Activated CD4-positive, alpha-beta T cell treated with anti-CD3 and anti-CD28 coated beads, Interleukin-2, amount 50 U/mL, for 48 hours (primary cell): ENCODE data around the gene RPL27.
A peak's percentile ranks its signal among the peaks of the same experiment; 100 is the strongest.

Experiments used
- DNase-seq, 2 experiments: peaks; one replicate each; pipeline ENCODE4 v3.0.0-alpha.2; 2020

RPL27 gene

DNA sequence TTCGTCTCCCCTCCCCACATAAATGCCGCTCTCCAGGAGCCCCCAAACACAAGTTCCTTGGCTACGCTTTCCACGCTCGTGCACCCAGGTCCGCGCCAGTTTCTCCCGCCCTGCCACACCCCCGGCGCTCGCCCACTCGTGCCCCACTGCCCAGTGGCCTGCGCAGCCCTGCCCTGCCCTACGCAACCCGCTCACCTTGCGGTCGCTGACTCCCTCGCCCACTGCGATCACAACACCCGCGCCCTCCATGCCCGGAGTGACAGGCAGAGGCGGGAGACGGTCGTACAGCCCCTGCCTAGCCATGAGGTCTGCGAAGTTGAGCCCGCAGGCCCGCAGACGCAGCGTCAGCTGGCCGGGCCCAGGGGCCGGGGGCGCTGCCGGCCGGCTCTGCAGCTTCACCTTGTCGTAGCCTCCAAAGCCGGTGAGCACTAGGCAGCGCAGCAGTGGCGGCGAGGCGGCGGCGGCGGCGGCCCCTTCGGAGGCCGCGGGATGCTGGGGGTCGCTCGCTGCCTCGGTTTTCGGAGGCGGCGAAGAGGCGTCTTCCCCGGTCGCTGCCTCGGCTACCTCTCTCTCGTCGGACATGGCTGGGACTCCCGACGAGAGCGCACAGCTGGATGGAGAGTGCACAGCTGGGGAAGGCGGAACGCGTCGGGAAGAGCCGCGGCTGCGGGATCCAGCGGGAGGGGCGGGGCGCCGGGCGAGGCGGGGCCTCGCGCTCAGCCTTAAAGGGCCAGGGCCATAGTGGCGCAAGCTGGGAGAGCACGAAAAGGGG, 23.7 kb downstream of the RPL27 start, which contains the start of gene VAT1:
VAT1 (minus strand) TSS at position 645 of the 772 bp plus-strand sequence; CDS start at position 582, 63 bp downstream.
- DNase-seq, result peak; percentile 72 to 78

DNA sequence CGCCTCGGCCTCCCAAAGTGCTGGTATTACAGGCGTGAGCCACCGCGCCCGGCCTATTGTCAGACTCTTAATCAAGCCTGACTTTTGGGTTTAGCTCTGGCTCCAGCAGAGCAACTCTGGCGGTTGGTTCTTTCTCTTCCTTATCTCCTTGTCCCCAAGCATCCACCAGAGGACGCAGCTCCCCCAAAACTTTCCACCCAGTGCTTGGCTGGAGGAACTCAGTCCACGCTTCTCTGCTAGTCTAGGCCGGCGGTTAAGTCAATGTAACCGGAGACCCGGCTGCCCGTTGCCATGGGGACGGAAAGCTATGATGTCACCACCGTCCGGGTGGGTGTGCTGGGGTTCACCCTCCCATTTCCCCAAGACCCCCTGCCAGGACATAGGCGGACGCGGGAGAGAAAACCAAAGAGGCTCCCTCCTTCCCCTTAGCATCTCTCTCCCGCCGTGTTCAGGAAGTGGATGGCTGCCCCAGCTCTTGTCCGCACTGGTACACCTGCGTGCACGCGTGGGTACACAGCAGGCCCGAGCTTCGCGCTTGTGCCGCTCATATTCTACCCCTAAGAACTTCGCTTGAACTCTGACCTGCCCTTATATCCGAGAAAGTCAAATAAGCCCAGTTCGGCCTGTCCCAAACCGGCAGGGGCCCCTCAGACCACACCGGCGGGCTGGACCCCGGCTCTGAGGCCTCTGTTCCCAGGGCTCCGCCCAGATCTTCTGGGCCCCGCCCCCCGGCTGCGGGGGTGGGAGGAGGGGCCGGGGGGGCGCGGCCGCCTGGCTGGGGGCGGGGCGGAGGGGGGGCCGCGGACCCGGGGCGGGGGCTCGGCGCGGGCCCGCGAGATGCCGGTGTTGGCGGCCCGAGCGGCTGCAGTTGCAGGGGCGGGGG, 26.4 kb downstream of the RPL27 start, which contains the start of gene RND2:
RND2 (plus strand) TSS at position 825 of the 883 bp plus-strand sequence. CDS start 117 bp downstream, outside the sequence.
- DNase-seq, result peak; percentile 76 to 83

- DNase-seq, result no peak
Measured at GRCh38 chr17:43025290-43025657, 27.1 kb downstream of the RPL27 start.

DNA sequence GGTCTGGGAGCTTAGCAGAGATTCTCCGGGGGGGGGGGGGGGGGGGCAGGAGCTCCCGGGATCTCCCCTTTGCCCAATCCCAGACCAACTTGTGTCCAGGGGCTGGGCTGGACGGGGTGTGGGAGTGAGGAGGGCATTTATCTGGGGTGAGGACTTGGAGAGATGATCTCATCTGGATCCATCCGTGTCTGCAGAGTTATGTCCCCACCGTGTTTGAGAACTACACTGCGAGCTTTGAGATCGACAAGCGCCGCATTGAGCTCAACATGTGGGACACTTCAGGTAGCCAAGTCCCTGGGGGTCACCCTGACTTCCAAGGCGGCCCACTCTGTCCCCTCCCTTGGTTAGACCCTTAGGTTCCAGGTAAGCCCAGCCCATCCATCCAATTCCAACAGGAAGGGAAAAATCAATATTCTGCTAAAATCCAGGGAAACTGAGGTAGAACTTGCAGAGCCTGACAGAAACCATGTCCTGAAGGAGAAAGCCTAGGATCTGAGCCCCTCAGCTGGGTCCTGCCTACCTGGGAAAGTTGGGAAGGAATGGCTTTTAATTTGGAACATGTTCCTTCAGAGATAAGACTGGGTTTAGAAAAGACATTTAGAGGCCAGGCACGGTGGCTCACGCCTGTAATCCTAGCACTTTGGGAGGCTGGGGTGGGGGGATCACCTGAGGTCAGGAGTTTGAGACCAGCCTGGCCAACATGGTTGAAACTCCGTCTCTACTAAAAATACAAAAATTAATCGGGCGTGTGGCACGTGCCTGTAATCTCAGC, 27.7 kb downstream of the RPL27 start:
- DNase-seq, result no peak

DNA sequence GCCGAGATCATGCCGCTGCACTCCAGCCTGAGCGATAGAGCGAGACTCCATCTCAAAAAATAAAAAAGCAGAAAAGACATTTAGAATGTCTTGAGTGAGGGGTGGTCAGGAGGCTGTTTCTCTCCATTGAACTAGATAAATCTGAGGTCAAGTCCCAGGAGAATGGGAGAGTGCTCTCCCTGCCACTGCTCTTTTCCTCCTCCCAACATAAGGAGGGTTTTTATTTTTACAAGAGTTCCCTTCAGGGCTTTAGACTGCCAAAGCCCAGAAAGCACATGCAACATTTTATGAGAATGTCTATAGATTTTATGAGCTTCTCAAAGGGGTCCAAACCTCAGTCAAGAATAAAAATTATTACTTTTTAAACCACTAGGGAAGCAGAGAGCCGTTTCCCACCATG, 28.4 kb downstream of the RPL27 start:
- no peak for DNase-seq

GRCh38 chr17:43027091-43028032, 29.1 kb downstream of the RPL27 start:
- no peak for DNase-seq

DNA sequence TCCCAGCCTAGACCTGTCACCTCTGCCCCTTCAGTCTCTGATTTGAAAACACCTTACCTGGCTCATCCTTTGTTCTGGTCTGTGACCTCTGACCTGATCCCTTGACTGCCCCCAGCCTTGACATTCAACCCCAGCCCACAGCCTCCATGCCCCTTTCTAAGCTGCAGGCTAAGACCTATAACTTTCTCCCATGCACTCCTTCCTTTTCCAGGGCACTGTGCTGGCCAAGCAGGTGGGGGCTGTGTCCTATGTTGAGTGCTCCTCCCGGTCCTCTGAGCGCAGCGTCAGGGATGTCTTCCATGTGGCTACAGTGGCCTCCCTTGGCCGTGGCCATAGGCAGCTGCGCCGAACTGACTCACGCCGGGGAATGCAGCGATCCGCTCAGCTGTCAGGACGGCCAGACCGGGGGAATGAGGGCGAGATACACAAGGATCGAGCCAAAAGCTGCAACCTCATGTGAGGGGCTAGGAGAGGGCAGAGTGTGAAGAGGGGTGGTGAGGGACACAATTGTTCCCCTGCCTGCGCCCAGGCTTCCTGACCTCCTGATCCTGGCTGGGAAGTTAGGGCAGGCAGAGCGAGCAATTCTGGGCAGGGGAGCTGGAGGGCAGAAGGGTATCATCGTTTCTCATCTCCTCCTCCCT, 30.1 kb downstream of the RPL27 start:
- DNase-seq, result no peak

DNA sequence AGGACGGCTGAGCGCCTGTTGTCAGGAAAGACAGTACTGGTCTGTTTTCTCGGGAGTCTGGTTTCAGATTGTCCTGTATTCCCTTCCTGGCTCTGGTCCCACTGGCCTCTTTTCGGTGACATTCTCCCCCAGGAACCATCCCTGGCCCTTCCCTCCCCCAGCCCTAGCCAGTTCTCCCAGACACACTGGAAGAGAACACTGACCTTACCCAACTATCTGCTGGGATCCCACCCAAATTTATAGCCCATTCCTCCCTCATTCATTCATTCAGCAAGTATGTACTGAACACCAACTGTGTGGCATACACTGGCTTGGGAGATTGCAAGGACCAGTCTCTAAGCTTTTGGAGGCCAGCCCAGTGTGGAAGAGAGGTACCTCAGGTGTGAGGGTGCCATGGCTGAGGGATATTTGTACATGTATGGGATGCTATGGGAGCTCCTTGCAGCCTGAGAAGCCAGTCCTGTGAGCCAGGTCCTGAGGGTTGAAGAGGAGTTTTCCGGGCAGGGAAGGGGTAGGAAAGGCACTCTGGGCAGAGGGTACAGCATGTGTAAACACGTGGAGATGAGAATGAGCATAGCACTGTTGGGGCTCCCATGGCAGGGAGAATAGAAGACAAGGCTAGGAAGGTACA, 32.0 kb downstream of the RPL27 start:
- DNase-seq, result no peak

GRCh38 chr17:43031666-43032065, 33.4 kb downstream of the RPL27 start:
- no peak for DNase-seq

- no peak for DNase-seq
Measured at GRCh38 chr17:43033948-43034881, 36.0 kb downstream of the RPL27 start.

DNA sequence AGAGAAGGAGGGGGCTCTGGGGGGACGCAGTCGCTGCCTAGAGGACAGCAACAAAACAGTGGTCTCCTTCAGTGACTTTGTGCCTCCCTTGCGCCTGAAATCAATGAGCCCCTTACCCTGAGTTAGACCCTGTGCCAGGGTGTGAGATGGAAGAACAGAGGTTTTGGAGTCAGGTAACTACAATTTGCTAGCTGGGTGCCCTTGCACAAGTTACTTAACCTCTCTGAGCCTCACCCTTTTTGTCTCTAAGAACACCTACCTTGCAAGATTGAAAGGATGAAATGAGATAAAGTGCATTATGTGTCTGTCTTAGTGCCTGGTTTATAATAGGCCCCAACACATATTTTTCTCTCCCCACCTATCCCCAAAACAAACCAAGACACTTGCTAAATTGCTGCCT, 36.7 kb downstream of the RPL27 start:
- DNase-seq, result no peak

GRCh38 chr17:43039646-43040045, 41.4 kb downstream of the RPL27 start:
- DNase-seq, result no peak

- DNase-seq, result no peak
Measured at GRCh38 chr17:43040655-43041054, 42.4 kb downstream of the RPL27 start.

- no peak for DNase-seq
Measured at GRCh38 chr17:43042025-43042628, 43.9 kb downstream of the RPL27 start.

DNA sequence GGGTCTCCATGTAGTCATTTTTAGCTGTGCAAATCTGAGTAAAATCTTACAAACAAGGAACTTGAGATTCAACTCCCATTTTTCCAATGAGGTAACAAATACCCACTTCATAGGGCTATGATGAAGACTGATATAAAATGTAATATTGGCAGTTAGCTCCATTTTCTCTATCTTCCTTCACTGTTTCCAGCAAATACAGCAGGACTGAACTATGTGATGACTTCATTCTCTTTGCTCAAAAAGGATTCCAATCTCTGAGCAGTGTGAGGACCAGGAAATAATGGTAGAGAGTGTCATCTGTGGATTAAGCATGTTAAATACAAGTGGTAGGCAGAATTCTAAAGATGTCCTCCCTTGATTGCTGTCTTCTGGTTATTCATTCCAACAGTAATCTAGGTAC, 45.1 kb downstream of the RPL27 start:
- no peak for DNase-seq

DNA sequence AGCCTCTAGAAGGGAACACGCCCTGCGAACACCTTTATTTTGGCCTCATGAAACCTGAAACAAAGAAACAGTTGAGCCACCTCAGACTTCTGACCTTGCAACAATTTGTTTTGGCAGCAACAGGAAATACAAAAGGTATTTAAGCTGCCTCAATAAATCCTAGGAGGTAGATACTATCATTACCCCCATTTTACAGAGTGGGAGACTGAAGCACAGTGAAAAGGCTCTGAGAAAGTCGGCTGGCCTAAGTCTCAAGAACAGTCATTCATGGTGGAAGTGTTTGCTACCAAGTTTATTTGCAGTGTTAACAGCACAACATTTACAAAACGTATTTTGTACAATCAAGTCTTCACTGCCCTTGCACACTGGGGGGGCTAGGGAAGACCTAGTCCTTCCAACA, 45.8 kb downstream of the RPL27 start:
- DNase-seq, result no peak

DNA sequence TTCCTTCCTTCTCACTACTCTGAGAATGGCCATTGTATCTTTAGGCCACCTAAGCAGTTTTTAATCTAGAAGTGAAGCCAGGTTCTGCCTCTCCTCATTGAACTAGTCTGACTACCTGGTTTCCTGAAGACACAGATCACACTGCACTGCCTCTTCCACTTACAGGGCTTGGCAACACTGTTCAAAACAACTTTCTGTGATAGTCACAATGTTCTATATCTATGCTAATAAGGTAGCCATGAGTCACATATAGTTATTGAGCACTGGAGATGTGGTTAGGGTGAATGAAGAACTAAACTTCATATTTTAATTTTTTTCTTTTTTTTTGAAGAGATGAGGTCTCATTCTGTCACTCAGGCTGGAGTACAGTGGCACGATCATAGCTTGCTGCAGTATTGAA, 53.8 kb downstream of the RPL27 start:
- DNase-seq, result no peak
